HG03060 (cell line): Measurements from ENCODE around the gene DNHD1.
"Not testable (repeated sequence)": the region's sequence is repeated elsewhere in the genome, so short reads cannot be mapped to it uniquely, and the experiment has no call there.

ENCODE experiments used
- ATAC-seq: cut with Tn5 transposase; IDR thresholded peaks from one replicate; pipeline ENCODE4 v1.9.1; 2021; ENCODE audit warnings: low read depth, moderate number of reproducible peaks; ENCODE audit not compliant: unreplicated experiment

The DNHD1 gene

GRCh38 chr11:6476571-6476970, 20.5 kb upstream of the DNHD1 start:
- no peak for ATAC-seq

DNA sequence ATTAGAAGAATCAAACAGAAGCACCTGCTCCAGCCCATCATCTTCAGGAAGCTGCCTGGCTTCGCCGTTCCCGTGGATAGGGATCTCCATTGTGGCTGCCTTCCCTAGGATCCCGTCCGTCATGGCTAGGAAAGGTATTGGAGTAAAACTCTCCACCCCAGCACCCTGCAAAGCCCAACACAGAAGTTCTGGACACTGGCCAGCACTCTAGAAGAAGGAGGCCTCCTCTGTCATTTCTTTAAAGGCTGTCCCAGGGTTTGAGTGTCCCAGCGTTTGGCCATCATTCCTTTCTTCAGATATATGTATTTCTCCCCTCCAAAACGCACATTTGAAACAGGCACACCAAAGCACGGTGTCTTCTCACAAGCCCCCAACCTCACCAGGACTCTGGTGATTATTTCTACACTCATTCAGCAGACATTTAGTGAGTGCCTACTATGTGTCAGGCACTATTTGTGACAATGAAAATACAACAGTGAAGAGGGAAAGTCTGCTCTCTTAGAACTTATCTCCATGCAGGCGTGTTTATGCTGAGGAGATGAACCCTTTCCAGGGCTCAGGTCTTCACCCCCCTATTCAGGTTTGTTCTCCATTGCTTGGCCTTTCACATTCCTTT, 16.7 kb upstream of the DNHD1 start:
- no peak for ATAC-seq

- peak; percentile 99 for ATAC-seq
Observed at GRCh38 chr11:6481012-6481923, 15.8 kb upstream of the DNHD1 start, which contains the start of the genes ARFIP2 and TIMM10B. ARFIP2 (minus strand) TSS chr11:6481331; CDS start chr11:6480421, 910 bp downstream. TIMM10B (plus strand) TSS chr11:6481501; CDS start chr11:6481517, 16 bp downstream.

DNA sequence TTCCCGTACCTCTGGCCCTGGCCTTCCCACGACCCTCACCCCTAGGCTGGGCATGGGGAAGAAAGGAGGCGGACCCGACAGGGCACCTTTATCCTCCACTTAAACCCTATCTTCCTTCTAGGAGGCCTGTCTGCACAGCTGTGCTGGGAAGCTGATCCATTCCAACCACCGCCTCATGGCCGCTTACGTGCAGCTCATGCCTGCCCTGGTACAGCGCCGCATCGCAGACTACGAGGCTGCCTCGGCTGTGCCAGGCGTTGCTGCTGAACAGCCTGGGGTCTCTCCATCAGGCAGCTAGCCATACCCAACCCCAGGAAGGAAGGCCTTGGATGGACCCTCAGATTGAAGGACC, 15.2 kb upstream of the DNHD1 start:
- ATAC-seq = no peak

GRCh38 chr11:6482441-6482840, 14.6 kb upstream of the DNHD1 start:
- ATAC-seq = no peak

DNA sequence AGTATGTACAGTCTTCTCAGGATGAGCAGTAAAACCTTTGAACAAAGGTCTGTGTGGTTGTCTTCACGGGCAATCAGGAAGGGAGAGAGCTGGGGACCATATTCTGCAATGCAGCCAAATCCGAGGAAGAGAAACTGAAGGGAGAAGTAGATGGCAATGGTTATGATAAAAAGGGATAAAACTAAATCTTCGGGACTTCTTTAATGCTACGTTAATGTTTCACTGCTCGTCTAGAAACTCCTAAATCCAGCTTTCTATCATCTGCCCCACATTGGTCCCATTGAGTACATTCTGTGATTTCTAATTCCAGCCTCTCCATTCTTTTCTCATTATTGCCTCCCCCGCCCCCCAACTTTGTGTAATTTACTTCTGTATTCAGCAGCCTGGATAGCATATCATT, 14.1 kb upstream of the DNHD1 start:
- ATAC-seq = no peak

DNA sequence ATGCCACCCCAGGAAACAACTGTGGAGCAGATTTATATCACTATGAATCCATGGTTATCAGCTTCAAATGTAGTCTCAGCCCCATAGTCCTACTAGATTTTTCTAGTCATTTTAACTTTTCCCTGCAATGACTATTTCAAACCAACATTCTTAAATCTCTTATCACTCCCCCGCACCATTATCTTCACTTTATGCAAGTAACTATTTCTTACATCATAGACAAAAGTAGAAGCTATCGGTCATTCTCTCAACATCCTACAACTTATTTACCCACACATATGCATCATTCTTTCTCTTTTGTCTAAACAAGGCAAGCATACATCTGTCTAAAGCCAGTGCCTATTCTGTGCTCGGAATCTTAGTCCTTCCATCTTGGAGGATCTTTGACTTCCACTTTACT, 11.4 kb upstream of the DNHD1 start:
- ATAC-seq = no peak

DNA sequence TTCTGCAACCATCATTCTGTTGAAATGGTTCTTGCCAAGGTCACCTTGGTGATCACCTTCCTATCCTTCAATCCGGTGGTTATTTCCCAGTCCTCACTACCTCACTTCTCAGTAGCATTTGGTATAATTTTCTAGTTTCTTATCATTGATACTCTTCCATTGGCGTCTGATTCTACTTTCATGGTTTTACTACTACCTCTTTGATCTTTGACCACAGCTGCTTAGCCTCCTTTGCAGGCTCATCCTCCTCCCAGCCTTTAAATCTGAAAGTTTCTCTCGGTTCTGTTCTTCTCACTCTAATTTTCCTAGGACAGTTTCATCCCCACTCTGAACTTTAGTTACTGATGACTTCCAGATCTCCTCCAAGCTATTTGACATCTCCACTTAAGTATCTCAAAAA, 10.8 kb upstream of the DNHD1 start:
- no peak for ATAC-seq

DNA sequence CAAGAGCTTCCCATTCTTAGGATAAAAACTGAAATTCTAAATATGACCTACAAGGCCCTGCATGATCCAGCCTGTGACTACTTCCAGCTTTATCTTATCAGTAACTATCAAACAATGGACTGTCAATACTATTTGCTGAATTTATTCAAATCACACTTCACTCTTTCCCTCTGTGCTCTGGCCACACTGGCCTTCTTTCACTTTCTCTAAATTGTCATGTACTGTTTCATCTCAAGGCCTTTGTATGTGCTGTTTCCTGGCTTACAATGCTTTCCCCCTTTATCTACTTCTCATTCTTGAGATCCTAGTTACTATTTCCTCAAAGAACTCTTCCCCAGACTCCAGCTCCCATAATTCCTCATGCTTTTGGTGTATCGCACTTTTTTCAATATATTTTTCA, 10.1 kb upstream of the DNHD1 start:
- ATAC-seq = no peak

DNA sequence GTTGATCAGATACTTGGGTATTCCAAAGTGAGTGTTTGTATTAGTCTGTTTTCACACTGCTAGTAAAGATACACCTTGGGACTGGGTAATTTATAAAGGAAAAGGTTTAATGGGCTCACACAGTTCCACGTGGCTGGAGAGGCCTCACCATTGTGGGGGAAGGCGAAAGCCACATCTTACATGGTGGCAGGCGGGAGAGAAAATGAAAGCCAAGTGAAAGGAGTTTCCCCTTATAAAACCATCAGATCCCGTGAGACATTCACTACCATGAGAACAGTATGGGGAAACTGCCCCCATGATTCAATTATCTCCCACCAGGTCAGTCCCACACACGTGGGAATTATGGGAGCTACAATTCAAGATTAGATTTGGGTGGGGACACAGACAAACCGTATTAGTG, 8.7 kb upstream of the DNHD1 start:
- no peak for ATAC-seq

GRCh38 chr11:6488821-6489220, 8.3 kb upstream of the DNHD1 start:
- no peak for ATAC-seq

DNA sequence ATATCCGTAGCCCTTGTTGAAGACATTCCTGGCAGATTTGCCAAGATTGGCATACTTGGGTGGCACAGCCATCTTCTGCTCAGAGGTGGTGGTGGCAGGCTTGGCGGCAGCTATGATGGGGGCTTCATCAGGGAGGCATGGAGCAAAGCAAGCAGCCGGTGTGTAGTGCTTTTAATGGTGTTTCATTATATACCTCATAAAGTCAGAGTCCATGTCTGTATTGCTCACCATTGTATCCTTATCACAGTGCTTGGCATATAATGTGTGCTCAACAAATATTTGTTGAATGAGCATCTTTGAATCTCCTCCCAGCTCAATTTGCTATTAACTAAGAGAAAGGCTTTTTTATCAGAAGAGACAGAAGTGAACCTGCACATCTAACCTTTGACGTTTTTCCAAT, 7.8 kb upstream of the DNHD1 start:
- ATAC-seq = no peak

DNA sequence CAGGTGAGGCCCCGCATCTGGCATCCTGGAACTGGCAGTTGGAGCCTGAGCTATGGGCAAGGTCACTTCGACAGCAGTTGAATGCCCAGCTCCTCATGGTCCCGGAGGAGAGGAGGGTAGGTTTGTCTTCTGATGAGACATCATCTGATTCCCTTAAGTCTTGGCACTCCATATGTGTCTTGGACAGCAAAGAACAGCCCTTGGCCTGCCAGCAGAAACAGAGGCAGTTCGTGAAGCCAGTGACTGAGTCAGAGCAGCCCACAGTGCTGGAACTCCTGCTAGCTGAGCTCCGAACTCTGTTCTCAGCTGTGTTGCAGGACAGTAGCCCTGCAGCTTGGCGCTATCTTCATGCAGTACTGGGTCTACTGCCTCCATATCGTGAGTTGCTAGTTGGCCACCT, 1.0 kb downstream of the DNHD1 start:
- ATAC-seq = no peak

GRCh38 chr11:6498544-6498943, 1.5 kb downstream of the DNHD1 start:
- ATAC-seq = no peak

- no peak for ATAC-seq
Observed at GRCh38 chr11:6502382-6502781, 5.3 kb downstream of the DNHD1 start.

GRCh38 chr11:6504166-6504565, 7.1 kb downstream of the DNHD1 start:
- no peak for ATAC-seq

GRCh38 chr11:6505577-6506240, 8.6 kb downstream of the DNHD1 start:
- ATAC-seq = no peak

DNA sequence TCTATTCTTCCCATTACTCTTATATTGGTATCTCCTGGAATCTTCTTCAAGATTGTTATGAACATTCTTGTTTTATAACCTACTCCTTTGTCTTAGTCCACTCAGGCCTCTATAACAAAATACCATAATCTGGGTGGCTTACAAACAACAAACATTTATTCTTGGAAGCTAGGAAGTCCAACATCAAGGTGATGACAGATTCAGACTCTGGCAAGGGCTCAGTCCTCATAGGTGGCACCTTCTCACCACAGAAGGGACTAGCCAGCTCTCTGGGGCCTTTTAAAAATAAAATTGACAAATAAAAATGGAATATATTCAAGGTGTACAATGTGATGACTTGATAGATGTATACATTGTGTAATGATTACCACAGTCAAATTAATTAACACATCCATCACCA, 19.8 kb downstream of the DNHD1 start:
- ATAC-seq = no peak

GRCh38 chr11:6520265-6520664, 23.2 kb downstream of the DNHD1 start:
- no peak for ATAC-seq

DNA sequence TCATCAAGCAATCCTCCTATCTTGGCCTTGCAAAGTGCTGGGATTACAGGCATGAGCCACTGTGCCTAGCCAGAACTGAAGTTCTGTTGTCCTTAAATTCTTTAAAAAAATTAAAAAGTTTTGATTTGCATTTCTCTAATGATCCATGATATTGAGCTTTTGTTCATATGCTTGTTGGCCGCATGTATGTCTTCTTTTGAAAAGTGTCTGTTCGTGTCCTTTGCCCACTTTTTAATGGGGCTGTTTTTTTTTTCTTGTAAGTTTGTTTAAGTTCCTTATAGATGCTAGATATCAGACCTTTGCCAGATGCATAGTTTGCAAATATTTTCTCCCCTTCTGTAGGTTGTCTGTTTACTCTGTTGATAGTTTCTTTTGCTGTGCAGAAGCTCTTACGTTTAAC, 24.9 kb downstream of the DNHD1 start:
- ATAC-seq = not testable (repeated sequence)

GRCh38 chr11:6523253-6523652, 26.2 kb downstream of the DNHD1 start:
- no peak for ATAC-seq
